Colonic mucosa (tissue), 4 donors: Measurements from ENCODE around the gene SLC22A13. TPM values are rescaled to one million over a fixed set of nuclear protein-coding genes. Genes with fewer than 3 reads are reported as not detected.

Experiments
- DNase-seq: peaks from one replicate; pipeline ENCODE4 v3.0.0-alpha.2; 2020
- H3K27ac ChIP-seq: fragments of 200-600 bp; one replicate; pipeline ENCODE4 v1.8.0; 2021
- H3K27me3 ChIP-seq: fragments of 200-600 bp; one replicate; pipeline ENCODE4 v1.8.0; 2021
- H3K36me3 ChIP-seq: fragments of 200-600 bp; one replicate; pipeline ENCODE4 v1.8.0; 2021
- H3K4me1 ChIP-seq: fragments of 200-600 bp; one replicate; pipeline ENCODE4 v1.8.0; 2021; ENCODE audit warnings: mild to moderate bottlenecking
- H3K4me3 ChIP-seq: fragments of 200-600 bp; one replicate; pipeline ENCODE4 v1.8.0; 2021
- H3K9ac ChIP-seq, 2 donors: one replicate each; pipeline ENCODE4 v1.7.0; 2013; ENCODE audit warnings: control low read depth in 2 of 2, low read depth in 2 of 2, low read length in 2 of 2
- H3K9me3 ChIP-seq: fragments of 200-600 bp; one replicate; pipeline ENCODE4 v1.8.0; 2021
- CTCF ChIP-seq: fragments of 200-600 bp; IDR thresholded peaks from one replicate; pipeline ENCODE4 v1.8.0; 2022; ENCODE audit warnings: antibody characterized with exemption, mild to moderate bottlenecking
- intact Hi-C: fragments of 100-400 bp; cut with DNase I; formaldehyde crosslinking; loops from one replicate; pipeline ENCODE4 v1.14.1; 2022
- total RNA-seq, 2 donors: library from RNA; stranded (reverse); fragmentation: NEBNext Ultra II Directional in 1 of 2; extraction: Animal tissue kit (Norgen Biotek cat#: 25700) in 1 of 2; gene quantifications; one replicate each; pipeline ENCODE4 v1.2.1, GENCODE V29; 2021
- donor health status: healthy.
- donor health status: DM: no; HTN: no; CAD: no.
- donor health status: DM: no; HTN: no; CAD: no.

The SLC22A13 gene
- total RNA-seq, 2 donors from 2014 or later = 0.27 to 1.1 TPM

- no peaks in the 10 kb centered on the region for H3K27me3 ChIP-seq
- H3K27ac ChIP-seq = no peak overlapping the region
- no peak overlapping the region for H3K4me3 ChIP-seq
- H3K9me3 ChIP-seq = no peaks in the 10 kb centered on the region
- intact Hi-C loops = no loop called here
- no peak for DNase-seq
- no peak overlapping the region for H3K9ac ChIP-seq
- H3K36me3 ChIP-seq = no peaks in the 10 kb centered on the region
- no peaks in the 10 kb centered on the region for H3K4me1 ChIP-seq
- TF ChIP-seq CTCF = no peak
Observed at GRCh38 chr3:38314112-38314763, 48.6 kb downstream of the SLC22A13 start.

GRCh38 chr3:38314764-38315487 lies 49.3 kb downstream of the SLC22A13 start:
- Histone ChIP-seq H3K4me3 (no peak overlapping the region), H3K9ac (no peak overlapping the region), H3K27ac (no peak overlapping the region), H3K4me1 (no peaks in the 10 kb centered on the region), H3K36me3 (no peaks in the 10 kb centered on the region), H3K9me3 (no peaks in the 10 kb centered on the region), H3K27me3 (no peaks in the 10 kb centered on the region)
- DNase-seq = no peak
- TF ChIP-seq CTCF = no peak
- intact Hi-C loops = no loop called here

- intact Hi-C loops = no loop called here
- no peak overlapping the region for H3K4me3 ChIP-seq
- no peak for DNase-seq
- H3K4me1 ChIP-seq = no peaks in the 10 kb centered on the region
- H3K9me3 ChIP-seq = no peaks in the 10 kb centered on the region
- no peak overlapping the region for H3K9ac ChIP-seq
- H3K27me3 ChIP-seq = no peaks in the 10 kb centered on the region
- TF ChIP-seq CTCF = no peak
- H3K27ac ChIP-seq = no peak overlapping the region
- H3K36me3 ChIP-seq = no peaks in the 10 kb centered on the region
Observed at GRCh38 chr3:38315488-38316230, 50.0 kb downstream of the SLC22A13 start.

- TF ChIP-seq CTCF = no peak
- Histone ChIP-seq H3K9ac (no peak overlapping the region), H3K27me3 (no peaks in the 10 kb centered on the region), H3K4me3 (no peak overlapping the region), H3K36me3 (no peaks in the 10 kb centered on the region), H3K9me3 (no peaks in the 10 kb centered on the region), H3K27ac (no peak overlapping the region), H3K4me1 (no peaks in the 10 kb centered on the region)
- intact Hi-C loops = no loop called here
- DNase-seq = no peak
Observed at GRCh38 chr3:38316356-38317191, 51.0 kb downstream of the SLC22A13 start.

- no peak overlapping the region for H3K9ac ChIP-seq
- H3K4me1 ChIP-seq = no peaks in the 10 kb centered on the region
- no peaks in the 10 kb centered on the region for H3K9me3 ChIP-seq
- no peak overlapping the region for H3K4me3 ChIP-seq
- H3K27me3 ChIP-seq = no peaks in the 10 kb centered on the region
- TF ChIP-seq CTCF = no peak
- intact Hi-C loops = no loop called here
- no peak for DNase-seq
- H3K27ac ChIP-seq = no peak overlapping the region
- no peaks in the 10 kb centered on the region for H3K36me3 ChIP-seq
Observed at GRCh38 chr3:38317192-38317759, 51.7 kb downstream of the SLC22A13 start.
